Heart left ventricle (tissue), 16 donors: ENCODE results near the gene CLIC6. TPM values are rescaled to one million over a fixed set of nuclear protein-coding genes. Genes with fewer than 3 reads are reported as not detected.
A peak's percentile ranks its signal among the peaks of the same experiment; 100 is the strongest.

Source experiments
- ATAC-seq, 4 donors: fragments of 200-7000 bp; cut with Tn5 transposase; one replicate each; pipeline ENCODE4 v1.9.1; 2020 to 2022; ENCODE audit warnings: moderate library complexity in 4 of 4, mild to moderate bottlenecking in 3 of 4, moderate number of reproducible peaks in 1 of 4
- DNase-seq, 5 donors: peaks; one replicate each; pipeline ENCODE4 v3.0.0-alpha.2; 2020
- H3K27ac ChIP-seq, 12 donors: fragments of 200-600 bp; sonication (generic) in 4 of 12; one replicate each; pipeline versions ENCODE4 v1.5.0 to v1.8.0; 2016 to 2022; ENCODE audit warnings: mild to moderate bottlenecking in 2 of 12
- H3K27me3 ChIP-seq, 9 donors: fragments of 200-600 bp; sonication (generic) in 2 of 9; one replicate each; pipeline versions ENCODE4 v1.5.1 to v1.8.0; 2016 to 2022; ENCODE audit warnings: mild to moderate bottlenecking in 3 of 9
- H3K36me3 ChIP-seq, 9 donors: fragments of 200-600 bp; sonication (generic) in 2 of 9; one replicate each; pipeline versions ENCODE4 v1.5.0 to v1.8.0; 2018 to 2022; ENCODE audit warnings: mild to moderate bottlenecking in 2 of 9
- H3K4me1 ChIP-seq, 12 donors: fragments of 200-600 bp; sonication (generic) in 4 of 12; one replicate each; pipeline versions ENCODE4 v1.5.0 to v1.8.0; 2016 to 2022; ENCODE audit warnings: mild to moderate bottlenecking in 3 of 12
- H3K4me3 ChIP-seq, 12 donors: fragments of 200-600 bp; sonication (generic) in 4 of 12; one replicate each; pipeline versions ENCODE4 v1.5.0 to v1.8.0; 2017 to 2022; ENCODE audit warnings: mild to moderate bottlenecking in 9 of 12, moderate library complexity in 4 of 12
- H3K9me3 ChIP-seq, 12 donors: fragments of 200-600 bp; sonication (generic) in 4 of 12; one replicate each; pipeline versions ENCODE4 v1.5.0 to v1.8.0; 2016 to 2022; ENCODE audit warnings: mild to moderate bottlenecking in 1 of 12
- CTCF ChIP-seq, 12 donors: fragments of 200-600 bp; sonication (generic) in 4 of 12; IDR thresholded peaks; one replicate each; pipeline versions ENCODE4 v1.5.0 to v1.8.0; 2018 to 2022; ENCODE audit warnings: antibody characterized with exemption in 12 of 12, mild to moderate bottlenecking in 5 of 12
- POLR2A ChIP-seq, 2 donors: fragments of 450-650 bp; IDR thresholded peaks; one replicate each; pipeline ENCODE4 v1.6.1; 2017; ENCODE audit warnings: antibody characterized with exemption in 2 of 2, mild to moderate bottlenecking in 2 of 2, moderate library complexity in 2 of 2
- WGBS, 4 donors: extraction: QIAGEN DNeasy Blood & Tissue Kit in 2 of 4; methylation state at CpG; one replicate each; pipeline versions ENCODE4 v1.1.5 to v1.1.7; 2013 to 2018; 5-methylcytosine and 5-hydroxymethylcytosine counted together
- intact Hi-C, 10 donors: fragments of 100-400 bp; cut with DNase I; formaldehyde crosslinking; loops; one replicate each; pipeline versions ENCODE4 v1.11.1 to v1.14.2; 2022
- polyA plus RNA-seq, 2 donors: library from polyadenylated mRNA; stranded (reverse); fragments of 200-250 nt; gene quantifications; one replicate each; pipeline ENCODE4 v1.2.3, GENCODE V29; 2013
- total RNA-seq, 9 donors: library from RNA; depleted of rRNA in 2 of 9; stranded (reverse); fragments of >200 nt in 2 of 9; fragmentation: NEBNext Ultra II Directional in 3 of 9; extraction: Animal tissue kit (Norgen Biotek cat#: 25700) in 3 of 9; gene quantifications; one replicate each; pipeline versions ENCODE4 v1.1.0 to v1.2.4, GENCODE V29; 2016 to 2023
- donor health status: ischemic (EF 13 %, LVEDD 7.1; RV severe dilation, severe dysfunction).
- donor health status: healthy with polysubstance abuse.
- donor health status: DM: no; HTN: yes; CAD: no.
- donor health status: DM: no; HTN: no; CAD: no.
- donor health status: ischemic (EF 25% LVEDD 6.9; RV normal size, moderate dysfunction).
- donor health status: ischemic (EF 25% LVEDD 5.7; RV mildly dilated, moderate dysfunction).
- donor health status: healthy.
- donor health status: DM: yes; HTN: yes; CAD: no.
- donor health status: ischemic (EF 35%, LVEDD 5.7; RV mildly dilated, moderate dysfunction).
- donor health status: nonischemic (EF 11% LVEDD 7.7; RV severe dilation, severe dysfunction).
- donor health status: DM: yes; HTN: yes; CAD: no.
- donor health status: PGD.
- donor health status: ischemic (EF 29% LVEDD 5.4; RV normal size, mild dysfunction).
- donor health status: nonischemic (EF 23%, LVEDD 6.1; RV moderate dilation, normal function).

The CLIC6 gene
- total and polyA plus RNA-seq, 11 donors, result 2.6 to 15.7 (median 7.5) TPM

DNA sequence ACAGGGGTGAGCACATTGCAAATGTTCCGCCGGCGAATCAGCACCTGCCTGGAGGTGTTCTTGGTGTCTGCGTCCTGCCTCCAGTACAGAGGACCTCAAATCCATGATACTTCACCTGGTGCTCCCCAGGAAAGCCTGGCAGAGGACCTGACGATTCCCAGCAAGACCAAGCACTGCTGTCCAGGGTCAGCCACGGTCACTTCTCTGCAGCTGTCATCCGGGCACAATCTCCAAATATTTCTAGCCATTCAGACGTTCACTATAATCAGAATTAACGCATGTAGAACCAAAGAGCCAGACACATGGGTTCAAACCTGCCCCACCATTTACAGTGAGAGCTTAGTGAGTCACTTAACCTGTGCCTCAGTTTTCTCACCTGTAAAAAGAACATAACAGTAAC, 74.5 kb downstream of the CLIC6 start:
- no peak for DNase-seq
- intact Hi-C loops, result loop anchor here in 9 of 10 donors (5.0 to 10.0 kb wide), 11 partner anchors 312 to 1284 kb away; no protein-coding TSS in a partner anchor
- Histone ChIP-seq H3K4me1 (peaks cover 0 to 14% (median 2%) of the 10 kb centered on the region in 12 donors), H3K27me3 (peaks cover 0 to 15% (median 0%) of the 10 kb centered on the region in 9 donors), H3K9me3 (no peaks in the 10 kb centered on the region), H3K4me3 (no peak overlapping the region), H3K27ac (no peak overlapping the region), H3K36me3 (no peaks in the 10 kb centered on the region)
- no peak for ATAC-seq
- WGBS, 4 donors, result 83 to 95% (median 86%) methylated on average over 9 of the region's 9 CpGs
- TF ChIP-seq POLR2A (IDR thresholded peaks at IDR 0.05), result no peak
- no peak for TF ChIP-seq CTCF (IDR thresholded peaks at IDR 0.05)

DNA sequence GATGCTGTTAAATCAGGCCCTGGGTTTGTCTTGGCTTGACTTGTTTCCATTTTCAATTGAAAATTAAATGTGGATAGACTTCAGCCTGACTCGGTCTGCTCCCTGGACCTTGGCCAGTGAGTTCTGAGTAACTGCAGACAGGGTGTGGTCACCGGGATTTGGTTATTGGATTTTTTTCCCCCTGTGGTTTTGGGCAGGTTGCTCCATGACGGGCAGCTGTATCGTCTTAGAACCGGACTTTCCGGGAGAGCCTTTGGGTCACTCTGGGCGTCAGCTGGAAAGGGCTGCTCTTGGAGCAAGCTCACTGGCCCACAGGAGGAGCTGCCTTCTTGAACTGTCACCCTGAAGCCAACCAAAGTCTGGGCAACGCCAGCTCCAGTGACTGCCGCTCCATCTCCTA, 75.0 kb downstream of the CLIC6 start:
- DNase-seq, result peak in 4 of 5 donors; percentile 16 to 51 (median 32)
- Histone ChIP-seq H3K4me3 (no peak overlapping the region), H3K27me3 (peaks cover 0 to 15% (median 0%) of the 10 kb centered on the region in 9 donors), H3K4me1 (peaks cover 0 to 14% (median 2%) of the 10 kb centered on the region in 12 donors), H3K9me3 (no peaks in the 10 kb centered on the region), H3K36me3 (no peaks in the 10 kb centered on the region), H3K27ac (no peak overlapping the region)
- intact Hi-C loops, result loop anchor here (2.0 to 10.0 kb wide), 15 partner anchors 311 to 1285 kb away; no protein-coding TSS in a partner anchor
- 65 to 81% (median 70%) methylated on average over 9 of the region's 9 CpGs for WGBS, 4 donors
- peak in 3 of 4 donors; percentile 19 to 57 (median 33) for ATAC-seq
- TF ChIP-seq CTCF (IDR thresholded peaks at IDR 0.05) (no peak), POLR2A (IDR thresholded peaks at IDR 0.05) (no peak)

DNA sequence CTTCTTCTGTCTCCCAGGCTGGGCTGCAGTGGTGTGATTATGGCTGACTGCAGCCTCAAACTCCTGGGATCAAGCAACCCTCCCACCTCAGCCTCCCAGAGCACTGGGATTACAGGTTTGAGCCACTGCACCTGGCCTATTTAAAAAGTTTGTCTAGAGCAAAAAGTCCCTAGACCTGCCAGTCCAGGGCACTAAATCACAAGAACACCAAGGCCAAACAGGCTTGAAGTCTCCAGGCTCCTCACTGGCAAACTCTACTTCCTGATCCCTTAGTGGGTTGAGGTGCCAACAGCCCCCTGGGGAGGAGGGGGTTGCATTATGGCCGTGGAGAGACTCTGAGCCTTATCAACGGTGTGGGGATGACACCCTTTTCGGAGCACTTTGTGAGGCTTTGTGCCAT, 76.0 kb downstream of the CLIC6 start:
- whole genome bisulfite sequencing, 4 donors, result 21 to 47% (median 27%) methylated on average over 3 of the region's 3 CpGs
- Histone ChIP-seq H3K9me3 (no peaks in the 10 kb centered on the region), H3K4me1 (peaks cover 0 to 14% (median 2%) of the 10 kb centered on the region in 12 donors), H3K4me3 (no peak overlapping the region), H3K27me3 (peaks cover 0 to 15% (median 0%) of the 10 kb centered on the region in 9 donors), H3K27ac (no peak overlapping the region), H3K36me3 (no peaks in the 10 kb centered on the region)
- no peak for TF ChIP-seq CTCF (IDR thresholded peaks at IDR 0.05)
- TF ChIP-seq POLR2A (IDR thresholded peaks at IDR 0.05), result no peak
- ATAC-seq, result no peak
- intact Hi-C loops, result loop anchor here (1.0 to 10.0 kb wide), 20 partner anchors 142 to 1284 kb away; no protein-coding TSS in a partner anchor
- DNase-seq, result no peak

DNA sequence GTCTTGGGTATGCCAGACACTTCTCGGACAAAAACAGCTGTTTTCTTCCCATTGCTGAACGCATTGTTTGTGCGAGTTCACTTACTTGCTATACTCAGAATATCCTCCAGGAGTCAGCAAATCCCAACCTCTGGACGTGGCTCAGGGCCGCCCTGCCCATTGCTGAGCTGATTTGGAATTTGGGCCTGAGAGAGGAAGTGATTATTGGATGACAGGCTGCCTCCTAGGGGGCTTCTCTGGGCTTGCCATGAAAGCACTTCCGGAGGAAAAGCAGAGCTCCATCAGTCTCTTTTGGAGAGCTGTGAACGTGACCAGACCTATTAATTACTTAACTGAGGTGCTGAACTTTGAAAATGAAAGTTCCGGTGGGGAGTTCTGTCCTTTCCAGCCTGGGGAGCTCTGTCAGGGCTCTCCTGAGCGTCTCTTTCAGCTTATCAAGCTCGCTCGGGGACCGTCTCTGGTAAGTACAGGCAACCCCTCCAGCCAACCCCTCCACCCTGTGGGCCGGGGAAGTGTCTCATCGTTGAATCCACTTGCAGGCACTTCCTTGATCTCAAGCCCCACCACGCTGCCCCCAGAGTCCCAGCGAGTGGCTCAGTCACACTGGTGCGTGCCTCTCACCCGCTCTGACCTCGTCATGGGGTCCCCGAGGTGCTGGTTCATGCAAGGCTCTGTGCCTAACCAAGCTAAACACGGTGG, 76.9 kb downstream of the CLIC6 start:
- 39 to 44% (median 39%) methylated on average over 19 to 21 of the region's 21 CpGs for WGBS, 4 donors
- TF ChIP-seq CTCF (IDR thresholded peaks at IDR 0.05), result peak; percentile 62 to 90 (median 83)
- TF ChIP-seq POLR2A (IDR thresholded peaks at IDR 0.05), result no peak

More for the DNA sequence above, 76.9 kb downstream of the CLIC6 start:
- peaks cover 0 to 14% (median 2%) of the 10 kb centered on the region in 12 donors for H3K4me1 ChIP-seq
- no peaks in the 10 kb centered on the region for H3K9me3 ChIP-seq
- H3K27me3 ChIP-seq, result peaks cover 0 to 13% (median 0%) of the 10 kb centered on the region in 9 donors
- peak overlapping the region in 9 of 12 donors; percentile 0 to 55 (median 40) for H3K4me3 ChIP-seq
- ATAC-seq, result peak; percentile 81 to 93 (median 90)
- peak overlapping the region in 2 of 12 donors; percentile 43 to 46 for H3K27ac ChIP-seq
- DNase-seq, result peak; percentile 63 to 82 (median 71)
- intact Hi-C loops, result loop anchor here (1.0 to 10.0 kb wide), 21 partner anchors 142 to 1283 kb away; no protein-coding TSS in a partner anchor
- no peaks in the 10 kb centered on the region for H3K36me3 ChIP-seq
